GM19238 (cell line): ENCODE measurements around the gene PLPP3.

ENCODE experiments used
- DNase-seq: peaks from one replicate; pipeline ENCODE4 v3.0.0; 2011; ENCODE audit warnings: low spot score; ENCODE audit not compliant: insufficient read length

PLPP3 gene

DNA sequence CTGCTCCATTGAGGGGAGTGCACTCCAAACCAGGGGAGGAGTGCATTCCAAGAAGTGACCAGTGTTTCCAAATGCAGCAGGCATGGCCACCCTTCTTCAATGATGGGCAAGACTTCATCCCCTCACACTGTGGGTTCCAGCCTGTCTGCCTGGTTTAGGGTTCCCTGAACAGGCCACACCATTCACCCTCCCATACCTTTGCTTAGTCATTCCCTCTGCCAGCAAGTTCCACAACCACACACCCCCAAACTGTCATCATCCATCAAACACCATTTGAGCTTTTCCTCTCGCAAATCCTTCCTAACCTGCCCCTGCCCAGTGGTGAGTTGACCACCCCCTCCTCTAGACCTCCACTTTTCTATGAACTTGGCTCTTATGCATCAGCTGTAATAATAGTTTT, 116.0 kb downstream of the PLPP3 start:
- DNase-seq = no peak

DNA sequence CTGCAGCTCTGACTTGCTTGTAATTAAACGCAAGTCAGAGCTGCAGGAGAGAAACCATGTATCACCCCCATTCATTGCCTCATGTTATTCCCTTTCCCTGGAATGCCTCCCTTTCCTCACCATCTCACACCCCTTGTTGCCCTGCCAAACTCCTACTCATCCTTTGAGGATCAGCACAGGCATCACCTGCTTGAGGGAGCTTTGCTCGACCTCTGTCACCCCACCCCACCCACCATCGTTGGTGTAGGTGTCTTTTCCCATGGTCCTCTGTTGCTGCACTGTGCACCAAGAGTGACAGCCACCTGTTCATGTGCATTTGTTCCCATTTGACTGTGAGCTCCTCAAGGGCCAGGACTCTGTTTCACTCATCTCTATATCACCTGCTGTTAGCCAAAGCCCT, 117.2 kb downstream of the PLPP3 start:
- no peak for DNase-seq

DNA sequence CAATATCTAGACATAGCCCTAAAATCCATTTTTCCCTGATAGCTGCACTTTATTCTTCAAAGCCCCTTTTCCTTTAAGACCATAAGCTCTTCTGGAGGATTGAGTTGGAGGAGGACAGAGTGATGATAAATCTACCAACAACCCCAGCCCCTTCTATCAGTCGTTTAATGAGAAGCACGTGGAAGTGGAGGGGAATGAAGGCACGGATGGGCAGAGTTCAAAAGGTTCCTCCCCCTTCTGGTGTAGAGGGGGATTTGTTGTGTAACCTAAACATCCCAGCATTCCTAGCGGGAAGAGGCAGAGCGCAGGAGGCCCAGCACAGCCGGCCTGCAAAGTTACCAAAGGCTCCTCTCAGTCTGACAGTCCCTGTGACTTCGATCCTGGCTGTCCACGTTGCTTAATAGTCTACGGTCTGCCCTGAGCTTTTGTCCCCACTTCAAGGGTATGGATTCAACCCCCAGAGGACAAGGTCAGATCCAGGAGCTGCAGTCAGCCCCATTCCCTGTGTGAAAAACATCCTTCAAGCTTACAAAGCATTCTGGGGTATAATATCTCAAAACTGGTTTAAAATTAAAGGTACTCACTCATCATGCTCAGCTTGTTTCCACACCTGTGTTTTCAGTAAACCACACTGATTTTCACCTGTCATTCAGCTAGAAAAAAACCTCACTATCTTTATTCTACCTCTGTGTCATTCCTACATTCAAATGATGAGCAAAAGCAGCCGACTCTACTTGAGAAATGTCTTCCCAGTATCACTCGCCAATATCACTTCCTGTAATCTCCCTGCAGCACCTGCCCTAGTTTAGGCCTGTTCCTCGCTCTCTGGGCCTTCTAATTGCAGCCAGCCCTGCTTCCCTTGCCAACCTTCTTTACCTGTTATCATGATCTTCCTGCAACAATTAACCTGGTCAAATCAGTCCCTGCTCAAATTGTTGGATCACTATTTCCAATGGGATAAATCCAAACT, 117.9 kb downstream of the PLPP3 start:
- no peak for DNase-seq

DNA sequence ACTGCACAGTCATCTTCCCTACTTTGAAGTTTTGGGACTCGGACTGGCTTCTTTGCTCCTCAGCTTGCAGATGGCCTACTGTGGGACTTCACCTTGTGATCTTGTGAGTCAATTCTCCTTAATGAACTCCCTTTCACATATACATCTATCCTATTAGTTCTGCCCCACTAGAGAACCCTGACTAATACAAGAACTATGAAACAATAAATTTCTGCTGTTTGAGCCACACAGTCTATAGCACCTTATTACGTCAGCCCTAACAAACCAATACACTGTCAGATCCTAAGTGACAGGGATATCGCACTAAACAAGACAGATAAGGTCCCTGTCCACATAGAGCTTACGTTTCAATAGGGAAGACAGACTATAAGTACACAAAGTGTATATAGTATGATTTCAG, 120.1 kb downstream of the PLPP3 start:
- no peak for DNase-seq

DNA sequence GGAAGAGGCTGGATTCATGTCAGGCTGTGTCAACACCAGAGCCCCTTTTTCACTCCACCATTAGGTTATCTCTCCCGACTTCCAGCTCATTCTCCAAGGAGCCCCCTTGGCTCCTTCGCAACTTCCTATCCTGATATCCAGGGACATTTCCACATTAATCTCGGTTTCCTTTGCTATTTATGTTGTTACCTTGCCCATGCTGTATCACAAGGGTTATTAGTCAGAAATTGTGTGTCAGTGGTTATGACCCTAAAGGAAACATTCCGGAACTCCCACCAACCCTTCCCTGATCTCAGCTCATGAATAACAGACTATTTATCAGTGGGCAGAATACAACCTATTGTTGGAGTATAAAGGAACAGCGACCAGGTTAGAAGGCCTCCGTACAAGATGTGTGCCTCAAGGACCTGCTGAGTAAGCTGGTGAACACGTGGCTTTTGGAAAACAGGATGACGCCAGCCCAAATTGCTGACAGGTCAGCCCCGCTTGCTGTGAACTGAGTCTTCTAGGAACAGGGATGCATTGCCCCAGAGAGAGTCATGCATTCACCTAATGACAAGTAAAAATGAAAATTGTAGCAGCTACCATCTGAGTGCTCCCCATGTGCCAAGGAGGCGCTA, 121.5 kb downstream of the PLPP3 start:
- no peak for DNase-seq

DNA sequence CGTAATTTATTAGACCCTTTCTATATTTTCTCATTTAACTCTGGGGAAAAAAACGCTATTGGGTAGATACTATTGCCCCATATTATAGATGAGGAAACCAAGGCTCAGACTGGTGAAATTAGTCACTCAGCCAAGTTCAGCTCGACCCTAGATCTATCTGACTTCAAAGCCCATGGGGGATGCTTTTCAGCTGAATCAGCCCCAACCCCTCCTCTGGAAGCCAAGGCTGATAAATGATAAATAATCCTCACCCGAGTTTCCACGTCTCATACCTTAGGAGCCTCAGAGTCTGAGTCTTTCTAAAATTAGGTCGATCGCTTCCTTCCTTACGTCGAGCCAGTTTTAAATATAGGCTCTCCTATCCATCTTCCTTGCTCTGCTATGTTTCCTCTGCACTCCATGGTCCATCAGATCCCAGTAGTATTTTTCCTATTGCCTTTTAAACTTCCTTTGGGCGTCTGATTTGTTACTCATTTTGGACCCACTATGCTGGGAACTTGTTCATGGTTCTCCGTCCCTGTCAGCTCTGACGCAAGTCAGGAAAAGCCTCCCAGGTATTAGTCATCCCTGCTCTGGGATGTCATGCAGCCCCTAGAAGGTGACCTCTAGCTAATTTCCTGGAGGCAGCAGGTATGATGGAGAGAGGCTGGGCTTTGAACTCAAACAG, 122.8 kb downstream of the PLPP3 start:
- no peak for DNase-seq

DNA sequence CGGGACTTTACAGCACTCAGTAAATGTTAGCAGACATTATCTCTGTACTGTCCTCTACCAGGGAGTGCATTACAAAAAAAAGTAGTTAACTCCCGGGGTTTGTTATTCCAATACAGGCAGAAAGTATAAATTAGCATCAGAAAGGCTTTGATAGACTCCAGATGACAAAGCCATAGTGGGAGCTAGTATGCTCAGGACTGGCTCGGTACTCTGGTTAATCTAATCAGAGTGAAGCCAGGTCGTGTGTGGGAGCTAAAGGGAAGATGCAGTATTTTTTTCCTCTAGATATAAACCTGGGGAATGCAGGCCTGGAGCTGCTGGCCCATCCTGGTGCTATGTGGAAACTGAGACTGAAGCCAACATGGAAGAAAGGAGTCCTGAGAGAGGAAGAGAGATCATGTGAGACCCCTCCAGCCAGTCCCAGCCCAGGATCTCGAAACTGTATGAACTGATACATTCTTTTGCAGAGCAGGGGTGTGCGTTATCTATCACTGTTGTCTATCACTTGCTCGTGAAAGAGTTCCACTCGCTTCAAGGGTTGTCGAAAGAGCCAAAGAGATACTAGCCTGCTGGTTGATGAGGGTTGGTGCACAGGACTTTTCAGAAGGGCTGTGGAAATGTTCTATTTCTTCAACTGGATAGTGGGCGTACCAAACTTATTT, 125.8 kb downstream of the PLPP3 start:
- DNase-seq = no peak

DNA sequence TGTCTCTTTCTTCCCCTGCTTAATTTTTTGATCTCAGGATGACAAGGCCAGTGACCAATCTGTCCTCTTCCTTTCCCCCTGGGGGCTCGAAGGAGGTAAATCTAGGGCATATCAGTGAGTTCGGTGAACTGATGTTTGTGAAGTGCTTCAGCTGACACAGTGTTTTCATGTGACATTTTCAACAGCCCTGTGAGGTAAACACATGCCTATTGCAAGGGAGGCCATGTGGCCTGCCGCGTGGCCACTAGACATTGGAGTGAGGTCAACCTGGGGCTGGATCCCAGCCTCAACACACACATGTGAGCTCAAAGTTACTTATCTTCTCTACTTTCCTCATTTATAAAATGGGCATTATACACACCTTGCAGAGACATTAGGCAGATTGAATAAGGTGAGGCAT, 126.3 kb downstream of the PLPP3 start:
- no peak for DNase-seq

DNA sequence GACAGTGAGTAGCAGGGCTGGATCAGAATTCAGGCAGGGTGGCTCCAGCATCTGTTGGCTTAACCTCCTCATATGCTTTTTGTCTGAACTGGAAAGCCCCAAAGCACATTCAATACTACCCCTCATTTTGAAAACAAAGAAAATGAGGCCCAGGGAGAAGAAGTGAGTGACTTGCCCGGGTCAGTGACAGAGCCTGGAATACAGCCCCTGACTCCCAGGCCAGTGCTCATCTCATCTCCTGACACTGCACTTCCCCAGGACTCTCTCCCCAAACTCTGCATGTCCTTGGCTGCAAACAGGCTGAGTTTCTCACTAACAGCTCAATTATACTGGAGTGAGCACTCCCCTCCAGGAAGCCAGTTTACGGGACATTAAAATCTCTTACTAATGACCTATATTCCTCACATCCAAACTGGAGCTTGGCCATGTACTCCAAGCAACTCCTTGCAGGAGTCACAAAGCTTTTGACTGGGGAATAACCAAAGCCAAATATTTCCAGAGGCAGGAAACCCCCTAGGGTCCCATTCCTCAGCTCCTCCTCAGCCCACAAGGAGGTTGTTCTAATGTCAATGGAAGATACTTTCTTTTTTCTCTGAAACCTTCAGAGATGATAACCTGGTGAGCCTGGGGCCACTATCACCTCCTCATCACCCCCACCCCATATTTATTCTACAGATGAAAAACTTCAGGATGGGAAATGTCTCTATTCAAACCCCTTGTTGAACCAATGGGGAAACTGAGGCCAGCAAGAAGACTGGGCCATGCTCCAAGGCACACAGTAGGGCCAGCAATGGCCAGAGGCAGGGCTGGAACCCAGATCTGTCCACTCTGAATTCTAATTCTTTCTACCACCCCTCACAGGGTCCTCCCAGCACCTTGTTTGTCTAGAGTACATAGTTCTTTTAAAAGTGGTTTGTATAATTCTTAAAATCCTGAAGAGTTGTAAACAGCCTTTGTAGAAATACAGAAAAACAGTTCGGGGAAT, 127.0 kb downstream of the PLPP3 start:
- DNase-seq = no peak

DNA sequence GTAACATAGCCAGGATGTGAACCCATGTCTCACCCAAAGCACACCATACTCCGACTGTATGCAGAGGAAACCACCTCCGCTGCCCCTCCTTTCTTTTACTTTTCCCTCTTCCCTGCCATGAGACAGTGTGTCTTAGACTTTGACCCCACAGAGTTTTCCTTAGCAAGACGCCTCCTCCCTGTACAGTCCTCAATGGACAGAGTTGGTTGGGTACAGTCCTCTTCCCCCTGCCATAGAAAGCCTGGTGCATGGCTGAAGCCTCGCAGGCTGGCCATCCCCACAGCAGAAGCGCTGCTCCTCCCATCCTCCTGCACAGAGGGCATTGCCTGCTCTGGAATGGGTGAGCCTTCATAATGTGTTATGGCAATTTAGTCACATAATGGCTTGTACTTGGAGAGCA, 127.9 kb downstream of the PLPP3 start:
- no peak for DNase-seq

DNA sequence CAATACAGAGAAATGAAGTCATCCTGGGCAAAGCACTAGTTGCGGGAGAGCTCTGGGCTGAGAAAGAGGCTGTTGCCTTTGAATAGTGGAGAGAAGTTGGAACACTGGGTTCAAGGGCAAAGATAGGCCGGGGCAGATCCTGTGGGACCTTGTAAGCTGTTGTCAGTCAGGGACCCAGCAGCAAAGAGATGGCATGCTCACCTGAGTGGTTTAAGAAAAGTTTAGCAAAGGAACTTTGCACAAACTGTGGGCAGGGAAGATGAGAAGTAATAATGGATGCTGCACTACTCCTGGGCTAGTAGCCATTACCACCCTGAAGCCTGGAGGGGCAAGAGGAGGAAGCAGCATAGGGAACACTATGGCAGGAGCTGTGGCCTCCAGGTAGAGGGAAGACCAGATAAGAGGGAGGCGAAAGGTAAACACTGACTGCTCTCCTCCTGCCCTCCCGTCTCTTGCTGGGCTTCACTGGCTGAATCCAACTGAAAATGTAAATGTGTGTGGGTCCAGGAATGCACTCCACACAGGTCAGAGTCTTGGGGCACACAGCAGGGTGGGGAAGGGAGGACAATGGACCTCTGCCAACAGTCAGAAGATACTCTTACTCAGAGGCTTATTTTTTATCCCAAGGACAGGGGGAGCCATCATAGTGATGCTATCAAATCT, 129.2 kb downstream of the PLPP3 start:
- DNase-seq = no peak

DNA sequence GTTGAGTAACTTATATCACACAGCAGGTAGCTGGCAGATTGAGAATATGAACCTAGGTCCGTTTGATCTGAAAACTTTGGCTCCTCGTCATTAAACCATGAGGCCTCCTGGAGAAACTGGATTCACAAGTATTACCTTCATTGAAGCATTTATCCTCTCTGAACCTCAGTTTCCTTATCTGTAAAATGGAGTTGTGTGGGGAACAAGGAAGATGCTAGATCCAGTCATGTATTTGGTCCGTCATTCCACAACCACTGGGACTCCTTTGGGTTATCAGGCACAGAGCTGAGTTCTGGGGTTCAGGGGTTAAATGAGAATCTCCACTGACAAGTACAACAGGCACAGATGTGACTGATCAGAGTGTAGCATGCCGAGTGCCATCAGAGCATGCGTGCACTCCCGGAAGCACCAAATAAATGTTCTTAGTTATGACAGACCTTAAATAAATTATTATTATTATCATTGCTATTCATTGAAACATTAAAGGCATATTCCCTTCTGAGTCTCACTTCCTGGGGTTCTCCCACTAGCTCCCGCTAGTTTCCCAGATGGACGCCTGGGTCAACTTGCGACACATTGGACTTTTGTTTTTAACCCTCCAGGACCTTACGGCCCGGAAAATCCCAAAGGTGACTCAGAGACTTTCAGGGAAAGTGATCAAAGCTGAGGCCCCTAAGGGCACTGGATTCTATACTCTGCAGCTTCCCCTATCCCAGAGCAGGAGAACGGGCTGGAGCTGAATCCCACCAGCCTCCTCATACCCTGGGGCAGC, 130.6 kb downstream of the PLPP3 start:
- DNase-seq = no peak

DNA sequence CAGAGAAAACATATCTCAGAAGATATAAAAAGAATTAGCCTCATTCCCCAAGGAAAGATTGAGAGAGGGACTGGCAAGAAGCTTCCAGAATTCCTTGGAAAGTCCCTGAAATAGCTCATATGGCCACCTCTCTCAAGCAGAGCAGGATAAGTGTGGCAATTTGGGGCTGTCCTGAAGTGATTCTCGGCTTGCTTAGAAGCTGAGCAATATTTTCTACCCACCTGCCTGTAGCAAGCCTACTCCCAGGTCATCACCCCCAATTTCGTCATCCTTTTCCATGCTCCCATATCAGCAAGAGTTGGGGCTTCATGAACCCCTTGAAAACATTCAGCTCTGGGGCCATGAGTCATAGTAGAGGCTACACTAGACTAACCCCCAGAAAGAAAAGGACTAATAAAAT, 131.5 kb downstream of the PLPP3 start:
- no peak for DNase-seq

DNA sequence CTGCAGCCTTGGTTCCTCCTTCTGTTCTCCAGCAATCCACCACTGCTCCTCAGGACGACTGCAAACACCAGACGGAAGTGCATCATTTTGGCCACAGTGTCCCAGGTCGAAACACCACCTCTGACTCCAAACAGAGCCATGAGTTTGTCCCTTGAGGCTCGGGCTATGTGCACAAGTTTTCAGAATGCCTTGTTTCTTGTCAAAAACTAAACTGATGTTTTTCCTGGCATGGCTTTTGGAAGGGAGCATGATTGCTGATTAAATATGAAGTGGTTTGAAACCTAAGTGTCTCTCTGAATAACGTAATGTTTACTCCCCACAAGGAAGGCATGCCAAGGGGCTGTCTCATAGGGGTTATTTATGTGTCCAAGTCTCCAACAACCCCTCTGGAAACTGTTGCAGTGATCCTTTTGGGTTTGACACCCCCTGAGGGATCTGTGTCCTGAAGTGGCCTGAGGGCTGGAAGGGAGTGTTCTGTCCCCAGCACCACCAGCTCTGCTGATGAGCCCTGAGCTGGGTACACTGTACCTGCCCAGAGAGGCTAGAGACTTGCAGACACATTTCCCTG, 132.7 kb downstream of the PLPP3 start:
- DNase-seq = no peak

DNA sequence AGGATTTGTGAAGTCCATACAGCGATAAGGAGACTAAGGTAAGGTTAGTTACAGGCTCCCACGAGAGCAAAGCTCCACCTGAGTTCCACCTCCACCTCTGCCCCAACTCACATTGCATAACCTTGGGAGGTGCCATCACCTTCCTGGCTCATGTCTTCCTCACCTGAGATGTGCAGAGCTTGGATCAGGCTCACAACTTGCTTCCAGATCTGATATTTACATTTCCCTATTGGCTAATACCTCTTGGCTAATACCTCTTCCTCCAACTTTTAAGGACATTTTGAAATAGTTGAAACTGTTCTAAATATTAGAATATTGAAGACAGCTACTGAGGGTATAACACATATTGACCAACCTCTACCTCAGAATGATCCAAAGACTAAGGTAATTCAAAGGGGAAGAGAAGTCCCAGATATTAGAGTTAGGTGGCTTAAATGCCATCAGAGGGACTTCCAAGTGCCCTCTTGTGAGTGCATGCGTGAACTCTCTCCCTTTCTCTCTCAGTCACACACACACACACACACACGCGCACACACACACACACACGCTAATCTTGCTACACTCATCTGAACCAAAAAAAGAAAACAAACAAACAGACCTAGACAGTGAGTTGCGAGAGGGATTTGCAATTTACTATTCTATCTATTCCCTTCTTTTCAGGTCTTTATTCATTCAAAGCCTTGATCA, 134.3 kb downstream of the PLPP3 start:
- no peak for DNase-seq
